ENCODE measurements around the gene CPXM2. TPM values are rescaled to one million over a fixed set of nuclear protein-coding genes. Genes with fewer than 3 reads are reported as not detected.

CPXM2 gene
- polyA plus RNA-seq, 1 of the 3 experiments (the other 2 are of a cell fraction) = not detected

DNA sequence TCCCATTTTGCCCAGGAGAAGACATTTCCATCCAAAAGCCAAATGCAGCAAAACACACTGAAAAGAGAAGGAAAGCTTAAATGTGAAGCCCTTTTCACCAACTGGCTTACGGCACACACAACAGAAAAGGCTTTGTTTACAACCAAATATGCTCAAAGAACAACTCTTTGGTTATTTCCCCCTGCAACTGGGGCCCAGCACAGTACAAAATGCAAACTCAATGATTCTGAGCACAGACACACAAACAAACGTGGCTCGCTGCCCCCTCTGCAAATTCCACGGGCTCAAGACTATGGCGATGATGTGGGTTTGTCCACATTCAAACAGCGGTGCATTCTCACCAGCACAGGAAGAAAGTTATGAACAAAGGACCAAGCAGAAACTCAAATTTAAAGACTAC lies 5.3 kb downstream of the CPXM2 start:
- no peaks in the 10 kb centered on the region for H3F3A ChIP-seq (replicated peaks; ENCODE audit: insufficient read depth)
- no peaks in the 10 kb centered on the region for H3K9me2 ChIP-seq
- no peak for TF ChIP-seq CHD2 (IDR thresholded peaks at IDR 0.05; ENCODE audit: low read length, partially characterized antibody)
- TF ChIP-seq FOXM1 (IDR thresholded peaks at IDR 0.05; ENCODE audit: low read depth) = no peak
- TF ChIP-seq, protein P1, sequence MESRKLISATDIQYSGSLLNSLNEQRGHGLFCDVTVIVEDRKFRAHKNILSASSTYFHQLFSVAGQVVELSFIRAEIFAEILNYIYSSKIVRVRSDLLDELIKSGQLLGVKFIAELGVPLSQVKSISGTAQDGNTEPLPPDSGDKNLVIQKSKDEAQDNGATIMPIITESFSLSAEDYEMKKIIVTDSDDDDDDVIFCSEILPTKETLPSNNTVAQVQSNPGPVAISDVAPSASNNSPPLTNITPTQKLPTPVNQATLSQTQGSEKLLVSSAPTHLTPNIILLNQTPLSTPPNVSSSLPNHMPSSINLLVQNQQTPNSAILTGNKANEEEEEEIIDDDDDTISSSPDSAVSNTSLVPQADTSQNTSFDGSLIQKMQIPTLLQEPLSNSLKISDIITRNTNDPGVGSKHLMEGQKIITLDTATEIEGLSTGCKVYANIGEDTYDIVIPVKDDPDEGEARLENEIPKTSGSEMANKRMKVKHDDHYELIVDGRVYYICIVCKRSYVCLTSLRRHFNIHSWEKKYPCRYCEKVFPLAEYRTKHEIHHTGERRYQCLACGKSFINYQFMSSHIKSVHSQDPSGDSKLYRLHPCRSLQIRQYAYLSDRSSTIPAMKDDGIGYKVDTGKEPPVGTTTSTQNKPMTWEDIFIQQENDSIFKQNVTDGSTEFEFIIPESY (IDR thresholded peaks at IDR 0.05; ENCODE audit: borderline replicate concordance, low read depth) = no peak
- TF ChIP-seq ELF1 (IDR thresholded peaks at IDR 0.05) = no peak
- no peak for TF ChIP-seq RFX5 (IDR thresholded peaks at IDR 0.05; ENCODE audit: low read length)
- no peak for TF ChIP-seq GATA2 (CRISPR knock-in tag; IDR thresholded peaks at IDR 0.05)
- no peak for TF ChIP-seq RXRA (IDR thresholded peaks at IDR 0.05; ENCODE audit: borderline replicate concordance, low read depth)
- TF ChIP-seq, protein P2, sequence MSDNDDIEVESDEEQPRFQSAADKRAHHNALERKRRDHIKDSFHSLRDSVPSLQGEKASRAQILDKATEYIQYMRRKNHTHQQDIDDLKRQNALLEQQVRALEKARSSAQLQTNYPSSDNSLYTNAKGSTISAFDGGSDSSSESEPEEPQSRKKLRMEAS (IDR thresholded peaks at IDR 0.05; ENCODE audit: low read depth) = no peak
- TF ChIP-seq MEF2A (IDR thresholded peaks at IDR 0.05; ENCODE audit: borderline replicate concordance, low read depth) = no peak
- no peak for TF ChIP-seq NRF1 (IDR thresholded peaks at IDR 0.05; ENCODE audit: low read depth, low read length)
- H3K27me3 ChIP-seq (ENCODE audit: insufficient read depth) = no peaks in the 10 kb centered on the region
- no peak overlapping the region for H2AFZ ChIP-seq (ENCODE audit: low read depth)
- DNase-seq = no peak
- H3K4me2 ChIP-seq = no peak overlapping the region
- no peaks in the 10 kb centered on the region for H3K4me1 ChIP-seq (ENCODE audit: control insufficient read depth in 1 of 2, insufficient read depth in 2 of 2, low read depth in 1 of 2, low read length in 1 of 2)
- H3K9ac ChIP-seq = no peak overlapping the region
- POLR2A ChIA-PET = no interaction called here
- CTCF ChIA-PET = interaction anchor here (1.3 kb wide), 1 partner anchor 313 kb away, joined by 4 read pairs; no protein-coding TSS in a partner anchor
- no peak overlapping the region for H3K4me3 ChIP-seq (ENCODE audit: low read depth in 2 of 2, low read length in 1 of 2)
- H3K36me3 ChIP-seq (replicated peaks in 1 of 2; ENCODE audit: control insufficient read depth in 1 of 2, insufficient read depth in 2 of 2, low read length in 1 of 2) = no peaks in the 10 kb centered on the region
- no peaks in the 10 kb centered on the region for H3K79me2 ChIP-seq (ENCODE audit: insufficient read depth)
- no peaks in the 10 kb centered on the region for H4K20me1 ChIP-seq (ENCODE audit: insufficient read depth)
- no peaks in the 10 kb centered on the region for H3K9me3 ChIP-seq
- WGBS (ENCODE audit: low lambda C conversion rate) = 23% methylated on average over 6 of the region's 6 CpGs
- no peak overlapping the region for H3K27ac ChIP-seq (ENCODE audit: low read depth in 2 of 2, low read length in 1 of 2)

DNA sequence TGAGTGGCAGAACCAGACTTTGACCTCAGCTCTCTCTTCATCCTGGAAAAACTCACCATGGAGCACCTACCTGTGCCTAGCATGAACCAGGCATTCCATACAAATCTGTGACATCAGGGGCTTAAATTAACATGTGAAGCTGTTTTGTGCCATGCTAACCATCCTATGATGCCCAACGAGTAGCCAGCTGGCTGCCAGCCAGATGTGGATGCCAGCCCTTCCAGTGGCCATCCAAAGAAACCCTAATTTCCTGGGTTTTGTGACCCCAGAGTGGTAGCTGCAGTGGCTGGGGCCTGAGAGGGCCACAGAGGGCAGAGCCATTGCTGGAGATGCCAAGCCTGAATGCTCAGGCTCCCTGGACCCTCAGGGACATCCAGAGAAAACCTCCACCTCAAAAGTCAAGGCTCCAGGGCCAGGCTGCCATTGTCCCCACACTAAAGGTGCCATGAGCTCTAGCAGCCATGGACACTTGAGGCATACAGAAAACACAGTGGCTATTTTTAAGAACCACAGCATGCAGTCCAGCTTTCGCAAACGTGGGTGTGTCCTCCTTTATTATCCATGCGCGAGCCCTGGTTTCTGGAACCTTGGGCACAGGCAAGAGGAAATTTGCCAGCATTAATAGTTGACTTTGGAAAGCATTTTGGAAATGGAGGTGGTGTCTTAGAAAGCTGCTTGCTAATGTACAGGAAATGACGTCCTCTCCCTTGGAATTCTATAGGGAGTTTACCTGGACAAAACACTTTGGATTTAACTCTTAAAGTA lies 6.0 kb downstream of the CPXM2 start:
- no peaks in the 10 kb centered on the region for H3K79me2 ChIP-seq (ENCODE audit: insufficient read depth)
- TF ChIP-seq FOXM1 (IDR thresholded peaks at IDR 0.05; ENCODE audit: low read depth) (no peak), TAF1 (IDR thresholded peaks at IDR 0.05; ENCODE audit: borderline replicate concordance, low read depth, low read length) (no peak), TCF12 (IDR thresholded peaks at IDR 0.05) (no peak), YY1 (IDR thresholded peaks at IDR 0.05; ENCODE audit: low read depth) (no peak), GATA2 (CRISPR knock-in tag; IDR thresholded peaks at IDR 0.05) (no peak), POLR2AphosphoS5 (IDR thresholded peaks at IDR 0.05; ENCODE audit: low read depth, low read length) (no peak), FOXJ3 (CRISPR knock-in tag; IDR thresholded peaks at IDR 0.05) (no peak), GABPA (IDR thresholded peaks at IDR 0.05; ENCODE audit: low read depth) (no peak)
- TF ChIP-seq, protein P2 (IDR thresholded peaks at IDR 0.05; ENCODE audit: low read depth) = no peak
- TF ChIP-seq, protein P1 (IDR thresholded peaks at IDR 0.05; ENCODE audit: borderline replicate concordance, low read depth) = no peak
- TF ChIP-seq, protein P3, sequence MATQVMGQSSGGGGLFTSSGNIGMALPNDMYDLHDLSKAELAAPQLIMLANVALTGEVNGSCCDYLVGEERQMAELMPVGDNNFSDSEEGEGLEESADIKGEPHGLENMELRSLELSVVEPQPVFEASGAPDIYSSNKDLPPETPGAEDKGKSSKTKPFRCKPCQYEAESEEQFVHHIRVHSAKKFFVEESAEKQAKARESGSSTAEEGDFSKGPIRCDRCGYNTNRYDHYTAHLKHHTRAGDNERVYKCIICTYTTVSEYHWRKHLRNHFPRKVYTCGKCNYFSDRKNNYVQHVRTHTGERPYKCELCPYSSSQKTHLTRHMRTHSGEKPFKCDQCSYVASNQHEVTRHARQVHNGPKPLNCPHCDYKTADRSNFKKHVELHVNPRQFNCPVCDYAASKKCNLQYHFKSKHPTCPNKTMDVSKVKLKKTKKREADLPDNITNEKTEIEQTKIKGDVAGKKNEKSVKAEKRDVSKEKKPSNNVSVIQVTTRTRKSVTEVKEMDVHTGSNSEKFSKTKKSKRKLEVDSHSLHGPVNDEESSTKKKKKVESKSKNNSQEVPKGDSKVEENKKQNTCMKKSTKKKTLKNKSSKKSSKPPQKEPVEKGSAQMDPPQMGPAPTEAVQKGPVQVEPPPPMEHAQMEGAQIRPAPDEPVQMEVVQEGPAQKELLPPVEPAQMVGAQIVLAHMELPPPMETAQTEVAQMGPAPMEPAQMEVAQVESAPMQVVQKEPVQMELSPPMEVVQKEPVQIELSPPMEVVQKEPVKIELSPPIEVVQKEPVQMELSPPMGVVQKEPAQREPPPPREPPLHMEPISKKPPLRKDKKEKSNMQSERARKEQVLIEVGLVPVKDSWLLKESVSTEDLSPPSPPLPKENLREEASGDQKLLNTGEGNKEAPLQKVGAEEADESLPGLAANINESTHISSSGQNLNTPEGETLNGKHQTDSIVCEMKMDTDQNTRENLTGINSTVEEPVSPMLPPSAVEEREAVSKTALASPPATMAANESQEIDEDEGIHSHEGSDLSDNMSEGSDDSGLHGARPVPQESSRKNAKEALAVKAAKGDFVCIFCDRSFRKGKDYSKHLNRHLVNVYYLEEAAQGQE (IDR thresholded peaks at IDR 0.05; ENCODE audit: low read depth, low read length) = no peak
- TF ChIP-seq, protein P4, sequence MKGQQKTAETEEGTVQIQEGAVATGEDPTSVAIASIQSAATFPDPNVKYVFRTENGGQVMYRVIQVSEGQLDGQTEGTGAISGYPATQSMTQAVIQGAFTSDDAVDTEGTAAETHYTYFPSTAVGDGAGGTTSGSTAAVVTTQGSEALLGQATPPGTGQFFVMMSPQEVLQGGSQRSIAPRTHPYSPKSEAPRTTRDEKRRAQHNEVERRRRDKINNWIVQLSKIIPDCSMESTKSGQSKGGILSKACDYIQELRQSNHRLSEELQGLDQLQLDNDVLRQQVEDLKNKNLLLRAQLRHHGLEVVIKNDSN (IDR thresholded peaks at IDR 0.05; ENCODE audit: borderline replicate concordance, low read depth) = no peak

More for the DNA sequence above, 6.0 kb downstream of the CPXM2 start:
- Histone ChIP-seq H4K20me1 (ENCODE audit: insufficient read depth) (no peaks in the 10 kb centered on the region), H3K27me3 (ENCODE audit: insufficient read depth) (no peaks in the 10 kb centered on the region), H3K9me2 (no peaks in the 10 kb centered on the region), H3F3A (replicated peaks; ENCODE audit: insufficient read depth) (no peaks in the 10 kb centered on the region), H2AFZ (ENCODE audit: low read depth) (no peak overlapping the region), H3K9me3 (no peaks in the 10 kb centered on the region), H3K27ac (ENCODE audit: low read depth in 2 of 2, low read length in 1 of 2) (no peak overlapping the region), H3K4me3 (ENCODE audit: low read depth in 2 of 2, low read length in 1 of 2) (no peak overlapping the region), H3K4me1 (ENCODE audit: control insufficient read depth in 1 of 2, insufficient read depth in 2 of 2, low read depth in 1 of 2, low read length in 1 of 2) (no peaks in the 10 kb centered on the region), H3K4me2 (no peak overlapping the region), H3K9ac (no peak overlapping the region), H3K36me3 (replicated peaks in 1 of 2; ENCODE audit: control insufficient read depth in 1 of 2, insufficient read depth in 2 of 2, low read length in 1 of 2) (no peaks in the 10 kb centered on the region)
- ChIA-PET CTCF (interaction anchor here (1.5 kb wide), 1 partner anchor 17 kb away, joined by 3 read pairs; no protein-coding TSS in a partner anchor), POLR2A (no interaction called here)
- WGBS (ENCODE audit: low lambda C conversion rate) = 56% methylated on average over 6 of the region's 6 CpGs
- DNase-seq = no peak

All from SK-N-SH (cell line).